ENCODE data around the gene HSF4. TPM values are rescaled to one million over a fixed set of nuclear protein-coding genes. Genes with fewer than 3 reads are reported as not detected.

The HSF4 gene
- total and polyA plus RNA-seq, 4 donors: 5.1 to 62.5 (median 21.0) TPM

GRCh38 chr16:67145746-67146145 is 18.8 kb upstream of the HSF4 start:
- DNase-seq (no peak), ATAC-seq (ENCODE audit: insufficient read depth, low FRiP score) (no peak)
- no peaks in the 10 kb centered on the region for H3K27me3 ChIP-seq (ENCODE audit: control insufficient read depth in 3 of 3, insufficient read depth in 3 of 3, low read length in 2 of 3)
- no peak overlapping the region for H3K9ac ChIP-seq (ENCODE audit: insufficient read depth in 1 of 2, low read length in 2 of 2)
- H3K4me1 ChIP-seq (ENCODE audit: control insufficient read depth in 5 of 5, insufficient read depth in 5 of 5, low read length in 5 of 5): peaks cover 0 to 8% (median 0%) of the 10 kb centered on the region in 5 donors
- WGBS, 2 donors: 84 to 88% methylated on average over 2 of the region's 2 CpGs
- H3K36me3 ChIP-seq (ENCODE audit: control insufficient read depth in 4 of 4, insufficient read depth in 4 of 4, low read length in 4 of 4): peaks cover 15 to 72% (median 48%) of the 10 kb centered on the region in 4 donors
- H3K9me3 ChIP-seq (ENCODE audit: control insufficient read depth in 4 of 4, insufficient read depth in 3 of 4, low read length in 3 of 4): peaks cover 0 to 2% (median 0%) of the 10 kb centered on the region in 4 donors
- no peak for TF ChIP-seq CTCF (IDR thresholded peaks at IDR 0.05; ENCODE audit: control extremely low read depth, extremely low read depth)
- H3K27ac ChIP-seq (ENCODE audit: low read depth in 1 of 2, low read length in 1 of 2): no peak overlapping the region
- H3K4me3 ChIP-seq: no peak overlapping the region

- Histone ChIP-seq H3K36me3 (ENCODE audit: control insufficient read depth in 4 of 4, insufficient read depth in 4 of 4, low read length in 4 of 4) (peaks cover 10 to 62% (median 39%) of the 10 kb centered on the region in 4 donors), H3K27ac (ENCODE audit: low read depth in 1 of 2, low read length in 1 of 2) (no peak overlapping the region), H3K4me1 (ENCODE audit: control insufficient read depth in 5 of 5, insufficient read depth in 5 of 5, low read length in 5 of 5) (peaks cover 0 to 15% (median 4%) of the 10 kb centered on the region in 5 donors), H3K4me3 (no peak overlapping the region), H3K27me3 (ENCODE audit: control insufficient read depth in 3 of 3, insufficient read depth in 3 of 3, low read length in 2 of 3) (no peaks in the 10 kb centered on the region), H3K9ac (ENCODE audit: insufficient read depth in 1 of 2, low read length in 2 of 2) (no peak overlapping the region), H3K9me3 (ENCODE audit: control insufficient read depth in 4 of 4, insufficient read depth in 3 of 4, low read length in 3 of 4) (peaks cover 0 to 2% (median 0%) of the 10 kb centered on the region in 4 donors)
- DNase-seq (no peak), ATAC-seq (ENCODE audit: insufficient read depth, low FRiP score) (no peak)
- TF ChIP-seq CTCF (IDR thresholded peaks at IDR 0.05; ENCODE audit: control extremely low read depth, extremely low read depth): no peak
- 92% methylated on average over 7 of the region's 7 CpGs for WGBS, 2 donors
Observed at GRCh38 chr16:67146523-67147357, 17.8 kb upstream of the HSF4 start.

- H3K9me3 ChIP-seq (ENCODE audit: control insufficient read depth in 4 of 4, insufficient read depth in 3 of 4, low read length in 3 of 4): peaks cover 0 to 2% (median 0%) of the 10 kb centered on the region in 4 donors
- WGBS, 2 donors: 90 to 92% methylated on average over 4 of the region's 4 CpGs
- H3K4me3 ChIP-seq: no peak overlapping the region
- peaks cover 0 to under 1% (median 0%) of the 10 kb centered on the region in 3 donors for H3K27me3 ChIP-seq (ENCODE audit: control insufficient read depth in 3 of 3, insufficient read depth in 3 of 3, low read length in 2 of 3)
- peaks cover 0 to 15% (median 4%) of the 10 kb centered on the region in 5 donors for H3K4me1 ChIP-seq (ENCODE audit: control insufficient read depth in 5 of 5, insufficient read depth in 5 of 5, low read length in 5 of 5)
- H3K9ac ChIP-seq (ENCODE audit: insufficient read depth in 1 of 2, low read length in 2 of 2): no peak overlapping the region
- peaks cover 10 to 54% (median 36%) of the 10 kb centered on the region in 4 donors for H3K36me3 ChIP-seq (ENCODE audit: control insufficient read depth in 4 of 4, insufficient read depth in 4 of 4, low read length in 4 of 4)
- no peak for ATAC-seq (ENCODE audit: insufficient read depth, low FRiP score)
- TF ChIP-seq CTCF (IDR thresholded peaks at IDR 0.05; ENCODE audit: control extremely low read depth, extremely low read depth): no peak
- no peak overlapping the region for H3K27ac ChIP-seq (ENCODE audit: low read depth in 1 of 2, low read length in 1 of 2)
- DNase-seq: no peak
Observed at GRCh38 chr16:67147437-67148140, 17.0 kb upstream of the HSF4 start.

Measured in lung (tissue), 12 donors.